Liver (tissue), 9 donors: Measurements from ENCODE around the gene EIF4G3. TPM values are rescaled to one million over a fixed set of nuclear protein-coding genes. Genes with fewer than 3 reads are reported as not detected.

Experiments
- DNase-seq: peaks from one replicate; pipeline ENCODE4 v3.0.0-alpha.2; 2017; ENCODE audit warnings: low spot score
- H3K27ac ChIP-seq, 2 donors: one replicate each; pipeline ENCODE4 v1.7.0; 2013; ENCODE audit warnings: inconsistent platforms in 2 of 2, low read length in 2 of 2, control low read depth in 1 of 2, low read depth in 1 of 2, mild to moderate bottlenecking in 1 of 2
- H3K27me3 ChIP-seq, 4 donors: one replicate each; pipeline versions ENCODE4 v1.6.1 to v1.7.0; 2013; ENCODE audit warnings: low read length in 3 of 4, inconsistent platforms in 1 of 4, mild to moderate bottlenecking in 1 of 4, moderate library complexity in 1 of 4; ENCODE audit not compliant: control insufficient read depth in 4 of 4, insufficient read depth in 4 of 4
- H3K36me3 ChIP-seq, 4 donors: one replicate each; pipeline versions ENCODE4 v1.6.1 to v1.7.0; 2013; ENCODE audit warnings: low read length in 3 of 4, mild to moderate bottlenecking in 3 of 4, low read depth in 1 of 4, moderate library complexity in 1 of 4; ENCODE audit not compliant: control insufficient read depth in 4 of 4, insufficient read depth in 3 of 4
- H3K4me1 ChIP-seq, 4 donors: one replicate each; pipeline versions ENCODE4 v1.6.1 to v1.7.0; 2013; ENCODE audit warnings: low read length in 3 of 4, mild to moderate bottlenecking in 3 of 4, moderate library complexity in 1 of 4; ENCODE audit not compliant: control insufficient read depth in 4 of 4, insufficient read depth in 4 of 4
- H3K4me3 ChIP-seq, 3 donors: one replicate each; pipeline versions ENCODE4 v1.6.1 to v1.7.0; 2013; ENCODE audit warnings: low read length in 3 of 3, control low read depth in 1 of 3, low read depth in 1 of 3, mild to moderate bottlenecking in 1 of 3
- H3K9ac ChIP-seq, 2 donors: one replicate each; pipeline ENCODE4 v1.7.0; 2013; ENCODE audit warnings: low read length in 2 of 2, mild to moderate bottlenecking in 2 of 2, moderate library complexity in 2 of 2, control low read depth in 1 of 2, low read depth in 1 of 2
- H3K9me3 ChIP-seq, 4 donors: one replicate each; pipeline versions ENCODE4 v1.6.1 to v1.7.0; 2013; ENCODE audit warnings: low read length in 3 of 4; ENCODE audit not compliant: control insufficient read depth in 4 of 4
- EGR1 ChIP-seq, 2 donors: IDR thresholded peaks; 2 replicates each; pipeline ENCODE4 v1.6.1; 2016 to 2018; ENCODE audit warnings: antibody characterized with exemption in 2 of 2, low read depth in 2 of 2
- FOXA1 ChIP-seq: IDR thresholded peaks from 2 replicates; pipeline ENCODE4 v1.6.1; 2016; ENCODE audit warnings: antibody characterized with exemption
- FOXA2 ChIP-seq: IDR thresholded peaks from 2 replicates; pipeline ENCODE4 v1.6.1; 2016; ENCODE audit warnings: antibody characterized with exemption
- GABPA ChIP-seq, 2 donors: IDR thresholded peaks in 1 of 2; conservative IDR thresholded peaks in 1 of 2; 2 replicates each; pipeline ENCODE4 v1.6.1; 2016; ENCODE audit warnings: antibody characterized with exemption in 2 of 2, mild to moderate bottlenecking in 1 of 2, moderate library complexity in 1 of 2
- HNF4A ChIP-seq, 2 donors: conservative IDR thresholded peaks; 2 replicates each; pipeline ENCODE4 v1.6.1; 2016; ENCODE audit warnings: antibody characterized with exemption in 2 of 2, mild to moderate bottlenecking in 2 of 2
- HNF4G ChIP-seq: IDR thresholded peaks from 2 replicates; pipeline ENCODE4 v1.6.1; 2016; ENCODE audit warnings: antibody characterized with exemption
- JUND ChIP-seq, 2 donors: IDR thresholded peaks; 2 replicates each; pipeline ENCODE4 v1.6.1; 2016; ENCODE audit warnings: antibody characterized with exemption in 2 of 2
- MAX ChIP-seq: IDR thresholded peaks from 2 replicates; pipeline ENCODE4 v1.6.1; 2016; ENCODE audit warnings: antibody characterized with exemption
- NR2F2 ChIP-seq: IDR thresholded peaks from 2 replicates; pipeline ENCODE4 v1.6.1; 2016; ENCODE audit warnings: antibody characterized with exemption
- RAD21 ChIP-seq, 2 donors: IDR thresholded peaks; 2 replicates each; pipeline ENCODE4 v1.6.1; 2016; ENCODE audit warnings: antibody characterized with exemption in 2 of 2, mild to moderate bottlenecking in 2 of 2
- REST ChIP-seq: IDR thresholded peaks from 2 replicates; pipeline ENCODE4 v1.6.1; 2016; ENCODE audit warnings: antibody characterized with exemption, mild to moderate bottlenecking
- RXRA ChIP-seq, 2 donors: IDR thresholded peaks; 2 replicates each; pipeline ENCODE4 v1.6.1; 2017 to 2018; ENCODE audit warnings: antibody characterized with exemption in 2 of 2, mild to moderate bottlenecking in 1 of 2
- SP1 ChIP-seq: IDR thresholded peaks from 2 replicates; pipeline ENCODE4 v1.6.1; 2018; ENCODE audit warnings: antibody characterized with exemption, mild to moderate bottlenecking
- TAF1 ChIP-seq: conservative IDR thresholded peaks from 2 replicates; pipeline ENCODE4 v1.6.1; 2016; ENCODE audit warnings: antibody characterized with exemption, mild to moderate bottlenecking
- YY1 ChIP-seq: IDR thresholded peaks from 2 replicates; pipeline ENCODE4 v1.6.1; 2016; ENCODE audit warnings: antibody characterized with exemption, mild to moderate bottlenecking
- ZBTB33 ChIP-seq: IDR thresholded peaks from 2 replicates; pipeline ENCODE4 v1.6.1; 2016; ENCODE audit warnings: antibody characterized with exemption
- WGBS: extraction: QIAGEN DNeasy Blood & Tissue Kit; methylation state at CpG from one replicate; pipeline ENCODE4 v1.1.7; 2013; 5-methylcytosine and 5-hydroxymethylcytosine counted together
- polyA plus RNA-seq, 2 donors: library from polyadenylated mRNA; stranded (reverse) in 1 of 2; unstranded in 1 of 2; fragments of 200-250 nt in 1 of 2; fragments of >200 nt in 1 of 2; fragmentation: Nextera tagmentation in 1 of 2; extraction: Ambion mirVana in 1 of 2; gene quantifications; one replicate each; pipeline versions ENCODE4 v1.2.1 to v1.2.3, GENCODE V29; 2013 to 2015
- total RNA-seq, 2 donors: library from RNA; depleted of rRNA; stranded (reverse); fragments of >200 nt; gene quantifications; one replicate each; pipeline ENCODE4 v1.2.3, GENCODE V29; 2014
- donor health status: healthy.
- donor health status: healthy.
- donor health status: healthy.
- donor health status: healthy.
- donor health status: healthy.

EIF4G3 gene
- total and polyA plus RNA-seq, 4 donors: 7.6 to 22.8 (median 11.7) TPM

- no peaks in the 10 kb centered on the region for H3K9me3 ChIP-seq
- H3K27me3 ChIP-seq: no peaks in the 10 kb centered on the region
- H3K9ac ChIP-seq: no peak overlapping the region
- no peak overlapping the region for H3K4me3 ChIP-seq
- DNase-seq: no peak
- no peak for TF ChIP-seq EGR1 (IDR thresholded peaks at IDR 0.05; ENCODE audit: low read depth in 2 of 2)
- no peak for TF ChIP-seq MAX
- TF ChIP-seq ZBTB33: no peak
- TF ChIP-seq REST: no peak
- no peak for TF ChIP-seq SP1
- no peak for TF ChIP-seq TAF1
- no peak for TF ChIP-seq HNF4A (conservative IDR thresholded peaks at IDR 0.05)
- no peak for TF ChIP-seq FOXA1
- TF ChIP-seq YY1: no peak
- no peak for TF ChIP-seq RXRA (IDR thresholded peaks at IDR 0.05)
- no peaks in the 10 kb centered on the region for H3K4me1 ChIP-seq
- H3K27ac ChIP-seq: no peak overlapping the region
- H3K36me3 ChIP-seq: peaks cover 0 to 3% (median under 1%) of the 10 kb centered on the region in 4 donors
- 91% methylated on average over 2 of the region's 2 CpGs for WGBS
These were observed 273.3 kb downstream of the EIF4G3 start for GRCh38 chr1:20903437-20903836.

- Histone ChIP-seq H3K27me3 (no peaks in the 10 kb centered on the region), H3K36me3 (peaks cover 0 to 3% (median 1%) of the 10 kb centered on the region in 4 donors), H3K4me3 (no peak overlapping the region), H3K9ac (no peak overlapping the region), H3K27ac (no peak overlapping the region), H3K9me3 (no peaks in the 10 kb centered on the region), H3K4me1 (peaks cover 2 to 10% (median 7%) of the 10 kb centered on the region in 4 donors)
- TF ChIP-seq JUND (IDR thresholded peaks at IDR 0.05) (no peak), HNF4G (no peak), FOXA2 (no peak), RXRA (IDR thresholded peaks at IDR 0.05) (no peak), YY1 (no peak), TAF1 (no peak), HNF4A (conservative IDR thresholded peaks at IDR 0.05) (no peak), MAX (no peak), RAD21 (IDR thresholded peaks at IDR 0.05) (no peak), ZBTB33 (no peak), SP1 (no peak), FOXA1 (no peak), GABPA (IDR thresholded peaks at IDR 0.05 in 1 of 2, conservative IDR thresholded peaks at IDR 0.05 in 1 of 2) (no peak), NR2F2 (no peak)
- no peak for DNase-seq
These were observed 276.6 kb downstream of the EIF4G3 start for GRCh38 chr1:20900056-20900455.
